ENCODE measurements around the gene PDE1C. TPM values are rescaled to one million over a fixed set of nuclear protein-coding genes. Genes with fewer than 3 reads are reported as not detected.

PDE1C gene
- total and polyA plus RNA-seq, 11 donors, result 35.3 to 307 (median 141) TPM

DNA sequence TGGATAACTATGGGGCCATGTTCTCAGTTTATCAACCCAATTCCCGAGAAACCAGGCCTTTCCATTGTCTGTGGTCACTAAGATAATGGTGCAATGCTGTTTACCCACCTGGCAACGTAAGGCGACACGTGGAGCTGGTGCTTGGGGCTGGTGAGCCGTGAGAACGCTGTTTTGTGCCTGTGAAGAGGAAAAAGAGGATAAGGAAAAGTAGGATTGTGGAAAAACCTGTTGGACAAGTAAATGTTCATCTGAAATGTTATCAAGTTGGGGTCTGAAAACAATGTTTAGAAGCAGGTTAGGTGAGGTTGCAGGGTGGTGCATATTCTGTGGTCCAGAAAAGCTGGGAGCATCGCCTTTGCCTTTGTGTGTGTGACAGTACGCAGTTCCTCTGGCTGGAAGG lies 294.7 kb downstream of the PDE1C start:
- no peak for TF ChIP-seq POLR2A (IDR thresholded peaks at IDR 0.05)
- TF ChIP-seq, protein P1, sequence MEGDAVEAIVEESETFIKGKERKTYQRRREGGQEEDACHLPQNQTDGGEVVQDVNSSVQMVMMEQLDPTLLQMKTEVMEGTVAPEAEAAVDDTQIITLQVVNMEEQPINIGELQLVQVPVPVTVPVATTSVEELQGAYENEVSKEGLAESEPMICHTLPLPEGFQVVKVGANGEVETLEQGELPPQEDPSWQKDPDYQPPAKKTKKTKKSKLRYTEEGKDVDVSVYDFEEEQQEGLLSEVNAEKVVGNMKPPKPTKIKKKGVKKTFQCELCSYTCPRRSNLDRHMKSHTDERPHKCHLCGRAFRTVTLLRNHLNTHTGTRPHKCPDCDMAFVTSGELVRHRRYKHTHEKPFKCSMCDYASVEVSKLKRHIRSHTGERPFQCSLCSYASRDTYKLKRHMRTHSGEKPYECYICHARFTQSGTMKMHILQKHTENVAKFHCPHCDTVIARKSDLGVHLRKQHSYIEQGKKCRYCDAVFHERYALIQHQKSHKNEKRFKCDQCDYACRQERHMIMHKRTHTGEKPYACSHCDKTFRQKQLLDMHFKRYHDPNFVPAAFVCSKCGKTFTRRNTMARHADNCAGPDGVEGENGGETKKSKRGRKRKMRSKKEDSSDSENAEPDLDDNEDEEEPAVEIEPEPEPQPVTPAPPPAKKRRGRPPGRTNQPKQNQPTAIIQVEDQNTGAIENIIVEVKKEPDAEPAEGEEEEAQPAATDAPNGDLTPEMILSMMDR (IDR thresholded peaks at IDR 0.05), result no peak
- Histone ChIP-seq H3K36me3 (peaks cover 0 to 16% (median 0%) of the 10 kb centered on the region in 9 donors), H3K27me3 (no peaks in the 10 kb centered on the region), H3K4me3 (no peak overlapping the region), H3K9me3 (no peaks in the 10 kb centered on the region), H3K4me1 (peaks cover 0 to 11% (median 0%) of the 10 kb centered on the region in 12 donors), H3K27ac (no peak overlapping the region)
- ATAC-seq, result no peak
- 77 to 85% (median 81%) methylated on average over 8 of the region's 8 CpGs for WGBS, 4 donors
- no peak for DNase-seq
- intact Hi-C loops (cut with DNase I), result loop anchor here in 1 of 10 donors (10.0 kb wide), 1 partner anchor 429 kb away; no protein-coding TSS in a partner anchor

DNA sequence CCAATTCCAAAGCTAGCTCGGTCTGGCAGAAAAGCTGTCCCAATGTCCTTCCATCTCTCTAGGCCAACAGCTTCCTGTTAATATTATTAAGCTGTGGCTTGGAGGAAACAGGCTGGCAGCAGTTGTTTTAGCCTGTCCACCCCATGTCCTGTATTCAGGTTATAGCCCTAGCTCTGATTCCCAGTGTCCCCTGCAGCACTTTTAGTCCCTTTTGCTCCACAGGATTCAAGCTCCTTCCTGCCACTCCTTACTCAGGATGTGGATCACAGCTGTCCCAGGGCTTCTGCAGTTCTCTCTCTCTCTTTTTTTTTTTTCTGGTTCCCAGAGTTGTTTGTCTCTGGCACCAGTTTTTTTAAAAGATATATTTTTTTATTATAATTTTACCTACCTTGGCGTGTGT lies 298.0 kb downstream of the PDE1C start:
- H3K27me3 ChIP-seq, result no peaks in the 10 kb centered on the region
- no peak overlapping the region for H3K27ac ChIP-seq
- peaks cover 0 to 16% (median 0%) of the 10 kb centered on the region in 9 donors for H3K36me3 ChIP-seq
- no peaks in the 10 kb centered on the region for H3K4me1 ChIP-seq
- TF ChIP-seq, protein P1 (IDR thresholded peaks at IDR 0.05), result no peak
- TF ChIP-seq POLR2A (IDR thresholded peaks at IDR 0.05), result no peak
- intact Hi-C loops (cut with DNase I), result loop anchor here in 1 of 10 donors (10.0 kb wide), 1 partner anchor 433 kb away; no protein-coding TSS in a partner anchor
- no peaks in the 10 kb centered on the region for H3K9me3 ChIP-seq
- H3K4me3 ChIP-seq, result no peak overlapping the region
- DNase-seq (no peak), ATAC-seq (no peak)
- 71 to 84% (median 77%) methylated on average over 2 of the region's 2 CpGs for WGBS, 4 donors

DNA sequence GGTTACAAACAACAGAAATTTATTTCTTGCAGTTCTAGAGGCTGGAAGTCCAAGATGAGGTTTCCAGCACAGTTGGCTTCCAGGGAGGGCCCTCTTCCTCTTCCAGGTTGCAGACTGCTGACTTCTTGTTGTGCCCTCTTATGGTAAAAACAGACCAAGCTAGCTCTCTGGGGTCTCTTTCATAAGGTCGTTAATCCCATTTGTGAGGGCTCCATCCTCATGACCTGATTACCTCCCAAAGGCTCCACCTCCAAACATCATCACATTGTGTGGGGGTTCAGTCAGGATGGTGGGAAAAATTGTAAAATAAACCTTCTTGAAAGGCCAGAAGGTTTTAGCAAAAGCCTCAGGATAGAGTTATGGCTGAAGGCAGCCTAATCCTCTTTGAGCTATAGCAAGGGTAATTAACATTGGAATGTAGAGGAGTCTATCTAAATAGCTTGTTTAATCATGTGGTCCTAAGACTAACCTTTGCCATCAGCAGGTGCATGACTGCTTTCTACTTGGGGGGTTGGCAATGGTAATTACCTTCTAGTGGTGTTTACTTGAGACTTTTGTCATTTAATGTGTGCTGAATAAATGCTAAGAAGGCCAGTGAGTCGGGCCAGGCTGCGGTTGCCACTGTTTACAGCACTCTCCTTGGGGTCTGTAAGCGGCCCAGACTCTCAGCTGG lies 302.4 kb downstream of the PDE1C start:
- intact Hi-C loops (cut with DNase I), result no loop called here

DNA sequence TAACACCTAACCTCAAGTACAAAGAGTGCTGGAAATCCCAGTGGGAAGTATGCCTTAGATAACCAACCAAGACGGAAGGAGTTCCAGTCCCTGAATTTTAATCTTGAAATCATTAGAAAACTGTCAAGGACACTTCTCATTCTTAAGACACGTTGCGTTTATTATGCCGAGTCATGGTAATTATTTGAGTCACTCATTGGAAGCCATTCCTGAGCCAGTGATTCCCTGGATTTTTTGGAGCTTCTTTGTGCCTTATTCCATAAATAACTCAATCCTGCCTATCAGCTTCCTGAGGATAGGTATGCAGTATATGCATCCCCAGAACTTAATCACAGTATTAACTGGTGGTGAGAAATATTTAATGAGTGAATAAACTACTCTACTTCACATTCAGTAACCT lies 305.7 kb downstream of the PDE1C start:
- TF ChIP-seq, protein P1 (IDR thresholded peaks at IDR 0.05), result no peak
- TF ChIP-seq POLR2A (IDR thresholded peaks at IDR 0.05), result no peak
- H3K36me3 ChIP-seq, result no peaks in the 10 kb centered on the region
- DNase-seq (no peak), ATAC-seq (no peak)
- no peak overlapping the region for H3K4me3 ChIP-seq
- no peak overlapping the region for H3K27ac ChIP-seq
- intact Hi-C loops (cut with DNase I), result no loop called here
- no peaks in the 10 kb centered on the region for H3K27me3 ChIP-seq
- H3K9me3 ChIP-seq, result no peaks in the 10 kb centered on the region
- WGBS, 4 donors, result 72 to 87% (median 79%) methylated on average over 4 of the region's 4 CpGs
- peaks cover 0 to 6% (median 0%) of the 10 kb centered on the region in 12 donors for H3K4me1 ChIP-seq

More for the DNA sequence above, 302.4 kb downstream of the PDE1C start:
- peaks cover 0 to 12% (median 0%) of the 10 kb centered on the region in 9 donors for H3K36me3 ChIP-seq
- TF ChIP-seq, protein P1 (IDR thresholded peaks at IDR 0.05), result no peak
- no peak for TF ChIP-seq POLR2A (IDR thresholded peaks at IDR 0.05)
- no peaks in the 10 kb centered on the region for H3K27me3 ChIP-seq
- 30 to 66% (median 49%) methylated on average over 4 of the region's 4 CpGs for WGBS, 4 donors
- H3K4me1 ChIP-seq, result no peaks in the 10 kb centered on the region
- H3K4me3 ChIP-seq, result no peak overlapping the region
- no peak for DNase-seq
- H3K9me3 ChIP-seq, result no peaks in the 10 kb centered on the region
- H3K27ac ChIP-seq, result no peak overlapping the region
- no peak for ATAC-seq
